NT2/D1 (cell line): ENCODE measurements around the gene HLF.

Source experiments
- YY1 ChIP-seq: IDR thresholded peaks from 2 replicates; pipeline ENCODE4 v1.6.1; 2011; ENCODE audit not compliant: insufficient read length, insufficient read depth
- ZNF274 ChIP-seq: IDR thresholded peaks from 2 replicates; pipeline ENCODE4 v1.6.1; 2011; ENCODE audit warnings: mild to moderate bottlenecking, low read depth, low read length

DNA sequence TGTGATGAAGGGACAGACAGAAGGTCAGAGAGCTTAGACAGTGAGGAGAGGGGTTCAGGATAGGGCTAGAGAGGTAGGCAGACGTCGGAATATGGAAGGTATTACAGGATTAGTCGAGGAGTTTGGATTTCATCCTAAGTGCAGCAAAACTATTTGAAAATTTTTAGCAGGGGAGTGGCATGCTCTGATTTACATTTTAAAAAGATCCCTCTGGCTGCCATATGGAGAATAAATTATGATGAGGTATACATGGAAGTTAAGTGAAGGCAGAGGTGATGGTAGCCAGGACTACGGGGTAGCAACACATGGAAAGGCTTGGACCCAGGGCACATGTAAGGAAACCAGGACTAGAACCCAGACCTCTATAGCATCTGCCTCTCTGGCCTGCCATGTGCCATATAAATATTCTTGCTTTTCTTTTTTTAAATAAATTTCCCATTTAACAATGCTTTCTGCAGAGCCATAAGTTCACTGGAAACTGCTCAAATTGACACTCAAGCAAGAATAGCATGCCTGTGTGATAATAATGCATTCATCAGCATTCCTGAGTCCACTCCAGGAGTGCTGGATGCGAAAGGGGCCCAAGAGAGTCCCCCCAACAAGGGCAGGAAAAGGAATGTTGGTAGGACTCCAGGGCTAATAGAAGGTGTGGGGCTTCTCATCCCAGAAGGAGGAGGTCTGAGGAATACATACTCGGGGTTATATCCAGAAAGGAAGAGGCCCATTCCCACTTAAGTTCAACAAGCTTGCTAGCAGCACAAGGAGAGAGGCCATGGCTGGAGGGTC, 78.2 kb downstream of the HLF start:
- no peak for TF ChIP-seq ZNF274
- no peak for TF ChIP-seq YY1
